SK-N-SH (cell line): ENCODE results near the gene MELTF. TPM values are rescaled to one million over a fixed set of nuclear protein-coding genes. Genes with fewer than 3 reads are reported as not detected.

ENCODE experiments used
- CTCF ChIA-PET: fragments of 300-600, 350-600 bp; formaldehyde crosslinking; extraction: SDS; loops from one replicate; lab custom pipeline; 2021; lab: Yijun Ruan, JAX
- POLR2A ChIA-PET: fragments of 350-600 bp; sonication (Branson Sonifier 250); formaldehyde crosslinking; extraction: SDS; loops from one replicate; lab custom pipeline; 2020; ENCODE audit warnings: antibody characterized with exemption, inconsistent platforms; lab: Yijun Ruan, JAX
- DNase-seq: peaks from one replicate; pipeline ENCODE4 v3.0.0; 2012
- H2AFZ ChIP-seq: fragments of 200-600 bp; sonication (generic); 2 replicates; pipeline ENCODE4 v1.8.1; 2016; ENCODE audit warnings: antibody characterized with exemption, mild to moderate bottlenecking, low read depth
- H3F3A ChIP-seq: fragments of 200-600 bp; sonication (generic); replicated peaks from 2 replicates; pipeline ENCODE3; 2016; ENCODE audit warnings: antibody characterized with exemption, mild to moderate bottlenecking; ENCODE audit not compliant: insufficient read depth
- H3K27ac ChIP-seq, 2 experiments: fragments of 200-500 bp in 1 of 2; fragments of 200-600 bp in 1 of 2; sonication (Bioruptor generic) in 1 of 2; sonication (generic), shearing (Covaris generic) in 1 of 2; 2 replicates each; pipeline versions ENCODE4 v1.5.1 to v1.6.1; 2014 to 2016; ENCODE audit warnings: low read depth in 2 of 2, inconsistent platforms in 1 of 2, low read length in 1 of 2, mild to moderate bottlenecking in 1 of 2, mixed read lengths in 1 of 2
- H3K27me3 ChIP-seq: fragments of 200-600 bp; sonication (generic), shearing (Covaris generic); 2 replicates; pipeline ENCODE4 v1.6.1; 2016; ENCODE audit warnings: mixed run types; ENCODE audit not compliant: insufficient read depth
- H3K36me3 ChIP-seq, 2 experiments: fragments of 200-500 bp in 1 of 2; fragments of 200-600 bp in 1 of 2; sonication (Bioruptor generic) in 1 of 2; sonication (generic) in 1 of 2; replicated peaks in 1 of 2; 2 replicates each; pipeline versions ENCODE3 to v1.5.1; 2014 to 2016; ENCODE audit warnings: low read length in 1 of 2, mild to moderate bottlenecking in 1 of 2; ENCODE audit not compliant: insufficient read depth in 2 of 2, control insufficient read depth in 1 of 2
- H3K4me1 ChIP-seq, 2 experiments: fragments of 200-500 bp in 1 of 2; fragments of 200-600 bp in 1 of 2; sonication (Bioruptor generic) in 1 of 2; sonication (generic), shearing (Covaris generic) in 1 of 2; 2 replicates each; pipeline versions ENCODE4 v1.5.1 to v1.6.1; 2014 to 2016; ENCODE audit warnings: low read depth in 1 of 2, low read length in 1 of 2, mixed run types in 1 of 2; ENCODE audit not compliant: insufficient read depth in 2 of 2, control insufficient read depth in 1 of 2
- H3K4me2 ChIP-seq: fragments of 200-600 bp; sonication (generic), shearing (Covaris generic); 2 replicates; pipeline ENCODE4 v1.6.1; 2017; ENCODE audit warnings: mixed run types
- H3K4me3 ChIP-seq, 2 experiments: fragments of 200-500 bp in 1 of 2; fragments of 200-600 bp in 1 of 2; sonication (Bioruptor generic) in 1 of 2; sonication (generic), shearing (Covaris generic) in 1 of 2; 2 replicates each; pipeline versions ENCODE4 v1.5.1 to v1.8.1; 2014 to 2016; ENCODE audit warnings: low read depth in 2 of 2, inconsistent platforms in 1 of 2, low read length in 1 of 2, mild to moderate bottlenecking in 1 of 2, mixed read lengths in 1 of 2, moderate library complexity in 1 of 2
- H3K79me2 ChIP-seq: fragments of 200-600 bp; sonication (generic); 2 replicates; pipeline ENCODE4 v1.8.1; 2017; ENCODE audit warnings: mild to moderate bottlenecking; ENCODE audit not compliant: insufficient read depth
- H3K9ac ChIP-seq: fragments of 200-600 bp; sonication (generic); 2 replicates; pipeline ENCODE4 v1.6.1; 2017; ENCODE audit warnings: mixed run types
- H3K9me2 ChIP-seq: fragments of 200-600 bp; sonication (generic); 2 replicates; pipeline ENCODE4 v1.6.1; 2017; ENCODE audit warnings: mixed run types
- H3K9me3 ChIP-seq: fragments of 200-600 bp; sonication (generic); 2 replicates; pipeline ENCODE4 v1.6.1; 2017; ENCODE audit warnings: mixed run types, mild to moderate bottlenecking, moderate library complexity
- H4K20me1 ChIP-seq: fragments of 200-600 bp; sonication (generic); 2 replicates; pipeline ENCODE4 v1.6.1; 2017; ENCODE audit warnings: mild to moderate bottlenecking, mixed run types; ENCODE audit not compliant: insufficient read depth
- ELF1 ChIP-seq: IDR thresholded peaks from 2 replicates; pipeline ENCODE4 v1.4.0; 2012
- FOSL2 ChIP-seq: IDR thresholded peaks from 2 replicates; pipeline ENCODE4 v1.4.0; 2012; ENCODE audit warnings: low read depth, mild to moderate bottlenecking, moderate library complexity, borderline replicate concordance
- FOXJ3 ChIP-seq: sonication (generic); formaldehyde crosslinking; IDR thresholded peaks from 2 replicates; pipeline ENCODE4 v1.5.1; 2020; ENCODE audit warnings: mild to moderate bottlenecking, missing genetic modification reagents
- FOXM1 ChIP-seq: IDR thresholded peaks from 2 replicates; pipeline ENCODE4 v1.4.0; 2012; ENCODE audit warnings: low read depth, mild to moderate bottlenecking
- GATA2 ChIP-seq: sonication (generic); formaldehyde crosslinking; IDR thresholded peaks from 2 replicates; pipeline ENCODE4 v1.5.0; 2020; ENCODE audit warnings: mild to moderate bottlenecking, missing genetic modification reagents
- IRF3 ChIP-seq: fragments of 150-350 bp; IDR thresholded peaks from 2 replicates; pipeline ENCODE4 v1.6.1; 2016; ENCODE audit warnings: mild to moderate bottlenecking, low read depth, low read length
- NFIC ChIP-seq: IDR thresholded peaks from 2 replicates; pipeline ENCODE4 v1.4.0; 2012; ENCODE audit warnings: borderline replicate concordance
- RAD21 ChIP-seq: IDR thresholded peaks from 2 replicates; pipeline ENCODE4 v1.6.1; 2012; ENCODE audit warnings: mild to moderate bottlenecking, low read length
- RCOR1 ChIP-seq: fragments of 150-350 bp; IDR thresholded peaks from 2 replicates; pipeline ENCODE4 v1.6.1; 2017; ENCODE audit warnings: antibody characterized with exemption, low read length
- REST ChIP-seq: IDR thresholded peaks from 2 replicates; pipeline ENCODE4 v1.6.1; 2012; ENCODE audit warnings: mild to moderate bottlenecking, low read depth, low read length, moderate library complexity
- SMC3 ChIP-seq: IDR thresholded peaks from 2 replicates; pipeline ENCODE4 v1.6.1; 2012; ENCODE audit warnings: low read depth, low read length, improper control_type of control experiment
- YY1 ChIP-seq: IDR thresholded peaks from 2 replicates; pipeline ENCODE4 v1.4.0; 2012; ENCODE audit warnings: low read depth, mild to moderate bottlenecking
- ZBTB33 ChIP-seq: IDR thresholded peaks from 2 replicates; pipeline ENCODE4 v1.4.0; 2012; ENCODE audit warnings: low read depth, borderline replicate concordance
- WGBS: methylation state at CpG from one replicate; pipeline ENCODE4 v1.1.6; 2017; ENCODE audit warnings: low lambda C conversion rate; 5-methylcytosine and 5-hydroxymethylcytosine counted together
- polyA plus RNA-seq, 3 experiments: library from polyadenylated mRNA; depleted of rRNA; stranded (reverse); fragments of >200 nt; gene quantifications; 2 replicates each; pipeline ENCODE4 v1.2.3, GENCODE V29; 2012

Gene MELTF
- polyA plus RNA-seq, 1 of the 3 experiments (the other 2 are of a cell fraction) = 32.4 TPM

DNA sequence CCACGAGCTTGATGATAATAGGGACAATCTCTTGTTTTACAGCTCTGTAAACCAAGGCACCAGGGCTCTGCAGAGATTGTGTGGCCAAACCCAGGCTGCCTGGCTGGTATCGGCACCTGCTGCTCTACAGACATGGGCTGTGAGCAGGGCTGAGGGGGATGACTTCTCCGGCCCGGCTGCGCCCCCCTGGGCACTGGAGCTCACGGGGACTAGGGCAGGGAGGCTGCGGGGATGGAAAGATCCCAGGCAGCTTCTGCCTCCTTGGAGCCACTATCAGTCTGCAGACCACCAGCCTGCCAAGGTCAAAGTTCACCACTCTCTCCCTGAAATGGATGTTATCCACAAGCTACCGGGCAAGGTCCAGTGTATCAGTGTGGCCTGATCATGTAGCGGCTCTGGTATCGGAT lies 39.0 kb downstream of the MELTF start:
- Histone ChIP-seq H3K4me2 (no peak overlapping the region), H3K9ac (no peak overlapping the region), H2AFZ (no peak overlapping the region), H3F3A (no peaks in the 10 kb centered on the region), H3K27ac (no peak overlapping the region), H3K9me3 (no peaks in the 10 kb centered on the region), H3K79me2 (no peaks in the 10 kb centered on the region), H4K20me1 (no peaks in the 10 kb centered on the region), H3K4me3 (no peak overlapping the region), H3K9me2 (no peaks in the 10 kb centered on the region), H3K36me3 (no peaks in the 10 kb centered on the region), H3K4me1 (peaks cover 0 to 11% of the 10 kb centered on the region in 2 experiments; a peak in 1 of 4 replicates), H3K27me3 (no peaks in the 10 kb centered on the region; the same call in 1 of the 2 replicates)
- ChIA-PET POLR2A (no interaction called here), CTCF (interaction anchor here (0.8 to 4.7 kb wide), 5 partner anchors 12 to 39 kb away, joined by 3 to 26 read pairs (median 12); partner anchors contain the start of gene MELTF)
- TF ChIP-seq FOXM1 (no peak), RCOR1 (no peak), IRF3 (no peak), ZBTB33 (no peak), FOXJ3 (CRISPR knock-in tag) (no peak)
- DNase-seq = no peak
- 91% methylated on average over 6 of the region's 10 CpGs for WGBS

DNA sequence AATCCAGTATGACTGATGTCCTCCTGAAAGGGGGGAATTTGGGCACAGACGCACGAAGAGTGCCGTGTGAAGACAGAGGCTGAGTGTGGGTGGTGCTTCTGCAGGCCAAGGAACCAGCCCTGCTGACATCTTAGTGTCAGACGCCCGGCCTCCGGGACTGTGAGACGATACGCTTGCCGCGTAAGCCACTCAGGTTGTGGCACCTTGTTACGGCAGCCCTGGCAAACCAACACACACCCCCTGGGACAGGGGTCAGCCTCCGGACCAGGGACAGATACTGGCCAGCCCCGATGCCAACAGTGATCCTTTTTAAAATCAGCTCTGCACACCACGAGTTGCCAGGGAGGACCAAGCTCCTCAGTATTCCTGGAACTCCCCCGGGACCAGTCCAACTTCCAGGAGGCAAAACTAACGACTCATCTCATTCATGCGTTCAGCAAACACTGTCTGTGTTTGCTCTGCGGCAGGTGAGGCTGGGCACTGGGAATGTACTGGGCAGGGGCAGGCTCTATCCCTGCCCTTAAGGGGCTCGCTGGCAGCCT lies 39.8 kb downstream of the MELTF start:
- 72% methylated on average over 10 of the region's 19 CpGs for WGBS
- Histone ChIP-seq H3K4me2 (no peak overlapping the region), H3K9ac (no peak overlapping the region), H3K4me1 (peaks cover 0 to 11% of the 10 kb centered on the region in 2 experiments; a peak in 1 of 4 replicates)
- TF ChIP-seq RAD21 (no peak), REST (no peak), FOSL2 (no peak), GATA2 (CRISPR knock-in tag) (no peak), YY1 (no peak), NFIC (no peak), ELF1 (no peak), SMC3 (no peak)
- TF ChIP-seq, all 33 proteins: peak for 0
- ChIA-PET CTCF (interaction anchor here (0.8 to 4.7 kb wide), 7 partner anchors 8 to 40 kb away, joined by 3 to 26 read pairs (median 5); partner anchors contain the start of gene MELTF), POLR2A (no interaction called here)
- Histone ChIP-seq H3K79me2 (no peaks in the 10 kb centered on the region), H4K20me1 (no peaks in the 10 kb centered on the region), H3K27me3 (no peaks in the 10 kb centered on the region; the same call in 1 of the 2 replicates), H3F3A (no peaks in the 10 kb centered on the region), H3K9me3 (no peaks in the 10 kb centered on the region), H3K9me2 (no peaks in the 10 kb centered on the region), H2AFZ (no peak overlapping the region), H3K27ac (no peak overlapping the region), H3K36me3 (no peaks in the 10 kb centered on the region), H3K4me3 (no peak overlapping the region)
- no peak for DNase-seq
